Mammary epithelial cell (primary cell): Measurements from ENCODE around the gene COBL.

Experiments used
- CTCF ChIP-seq, 2 donors: IDR thresholded peaks in 1 of 2; conservative IDR thresholded peaks in 1 of 2; 2 replicates each; pipeline ENCODE4 v1.5.1; 2011 to 2012; ENCODE audit warnings: inconsistent platforms in 2 of 2, low read length in 2 of 2, mild to moderate bottlenecking in 2 of 2, control low read depth in 1 of 2, low read depth in 1 of 2; ENCODE audit not compliant: insufficient read depth in 1 of 2; ENCODE audit errors: extremely low read depth in 1 of 2
- EZH2 ChIP-seq: IDR thresholded peaks from 2 replicates; pipeline ENCODE4 v1.6.1; 2012; ENCODE audit warnings: low read length, inconsistent platforms, borderline replicate concordance

GRCh38 chr7:51210766-51211165 lies 105.8 kb downstream of the COBL start:
- TF ChIP-seq CTCF (conservative IDR thresholded peaks at IDR 0.05 in 1 of 2, IDR thresholded peaks at IDR 0.05 in 1 of 2; ENCODE audit: extremely low read depth in 1 of 2, insufficient read depth in 1 of 2, low read depth in 1 of 2, low read length in 2 of 2) (no peak), EZH2 (no peak)
